IMR-90 (cell line): ENCODE data around the gene LSM7. TPM values are rescaled to one million over a fixed set of nuclear protein-coding genes. Genes with fewer than 3 reads are reported as not detected.

ENCODE experiments used
- ATAC-seq: fragments of 200-7000 bp; cut with Tn5 transposase; 2 replicates; pipeline ENCODE4 v1.9.1; 2020; ENCODE audit warnings: low read depth, mild to moderate bottlenecking, moderate library complexity
- BruUV-seq: library from RNA; stranded (reverse); fragments of 400-500 nt; replicated peaks from 2 replicates; lab custom pipeline; 2021; lab: Mats Ljungman, UMichigan
- CTCF ChIA-PET: fragments of 300-600 bp; formaldehyde crosslinking; extraction: SDS; loops from one replicate; lab custom pipeline; 2021; ENCODE audit warnings: antibody characterized with exemption; lab: Yijun Ruan, JAX
- POLR2A ChIA-PET: fragments of 300-600 bp; sonication (Branson Sonifier 250); formaldehyde crosslinking; loops from one replicate; lab custom pipeline; 2022; ENCODE audit warnings: antibody characterized with exemption; ENCODE audit not compliant: unreplicated experiment; lab: Charles Lee
- DNase-seq: peaks from one replicate; pipeline ENCODE4 v3.0.0; 2013
- H2AFZ ChIP-seq: replicated peaks from 2 replicates; pipeline ENCODE3; 2013; ENCODE audit warnings: low read length, mild to moderate bottlenecking; ENCODE audit not compliant: poor library complexity
- H2AK5ac ChIP-seq: 2 replicates; pipeline ENCODE4 v1.6.1; 2013; ENCODE audit warnings: low read depth, low read length, inconsistent platforms
- H2AK9ac ChIP-seq: replicated peaks from 2 replicates; pipeline ENCODE3; 2013; ENCODE audit warnings: mild to moderate bottlenecking, low read depth, low read length, moderate library complexity; ENCODE audit not compliant: poor library complexity
- H2BK120ac ChIP-seq: 2 replicates; pipeline ENCODE4 v1.6.1; 2013; ENCODE audit warnings: low read depth, low read length, inconsistent platforms
- H2BK15ac ChIP-seq: 3 replicates; pipeline ENCODE4 v1.6.1; 2013; ENCODE audit warnings: low read depth, low read length, inconsistent platforms
- H2BK20ac ChIP-seq: 2 replicates; pipeline ENCODE4 v1.6.1; 2013; ENCODE audit warnings: low read depth, mild to moderate bottlenecking, inconsistent platforms, low read length, moderate library complexity
- H2BK5ac ChIP-seq: 2 replicates; pipeline ENCODE4 v1.6.1; 2013; ENCODE audit warnings: mild to moderate bottlenecking, low read depth, low read length, inconsistent platforms; ENCODE audit not compliant: poor library complexity, severe bottlenecking
- H3K14ac ChIP-seq: replicated peaks from 2 replicates; pipeline ENCODE4 v1.6.1; 2013; ENCODE audit warnings: low read depth, low read length, inconsistent platforms
- H3K18ac ChIP-seq: 2 replicates; pipeline ENCODE4 v1.6.1; 2013; ENCODE audit warnings: low read depth, low read length, control low read depth
- H3K23ac ChIP-seq: 2 replicates; pipeline ENCODE4 v1.6.1; 2013; ENCODE audit warnings: low read depth, low read length, inconsistent platforms
- H3K27ac ChIP-seq: 2 replicates; pipeline ENCODE4 v1.5.1; 2013; ENCODE audit warnings: mild to moderate bottlenecking, control low read depth, low read length; ENCODE audit not compliant: insufficient read depth
- H3K27me3 ChIP-seq: 2 replicates; pipeline ENCODE4 v1.6.1; 2013; ENCODE audit warnings: low read length; ENCODE audit not compliant: control insufficient read depth, insufficient read depth
- H3K36me3 ChIP-seq: 2 replicates; pipeline ENCODE4 v1.6.1; 2013; ENCODE audit warnings: low read length, mixed read lengths; ENCODE audit not compliant: control insufficient read depth, insufficient read depth
- H3K4ac ChIP-seq: 2 replicates; pipeline ENCODE4 v1.6.1; 2013; ENCODE audit warnings: low read depth, low read length, inconsistent platforms
- H3K4me1 ChIP-seq: 2 replicates; pipeline ENCODE4 v1.6.1; 2013; ENCODE audit warnings: low read length, mixed read lengths; ENCODE audit not compliant: control insufficient read depth, insufficient read depth
- H3K4me2 ChIP-seq: 2 replicates; pipeline ENCODE4 v1.6.1; 2013; ENCODE audit warnings: low read depth, mild to moderate bottlenecking, control low read depth, low read length, moderate library complexity
- H3K4me3 ChIP-seq: 2 replicates; pipeline ENCODE4 v1.5.1; 2013; ENCODE audit warnings: low read depth, mild to moderate bottlenecking, control low read depth, low read length, moderate library complexity; ENCODE audit not compliant: insufficient read depth
- H3K56ac ChIP-seq: 2 replicates; pipeline ENCODE4 v1.6.1; 2013; ENCODE audit warnings: low read length, inconsistent platforms; ENCODE audit not compliant: insufficient read depth; ENCODE audit errors: extremely low read depth
- H3K79me1 ChIP-seq, 2 experiments: 2 replicates each; pipeline ENCODE4 v1.6.1; 2013; ENCODE audit warnings: low read length in 2 of 2, inconsistent platforms in 1 of 2, low read depth in 1 of 2
- H3K9ac ChIP-seq: 2 replicates; pipeline ENCODE4 v1.6.1; 2013; ENCODE audit warnings: low read depth, low read length, control low read depth
- H3K9me1 ChIP-seq: 2 replicates; pipeline ENCODE4 v1.6.1; 2013; ENCODE audit warnings: low read length, inconsistent platforms; ENCODE audit not compliant: insufficient read depth
- H3K9me3 ChIP-seq: 2 replicates; pipeline ENCODE4 v1.6.1; 2013; ENCODE audit warnings: low read length; ENCODE audit not compliant: control insufficient read depth, insufficient read depth
- H4K20me1 ChIP-seq: 2 replicates; pipeline ENCODE4 v1.6.1; 2013; ENCODE audit warnings: low read length, inconsistent platforms; ENCODE audit not compliant: insufficient read depth
- H4K5ac ChIP-seq: 2 replicates; pipeline ENCODE4 v1.6.1; 2013; ENCODE audit warnings: mild to moderate bottlenecking, low read depth, low read length, control low read depth
- H4K8ac ChIP-seq, 2 experiments: 2 replicates each; pipeline ENCODE4 v1.6.1; 2013; ENCODE audit warnings: low read depth in 2 of 2, low read length in 2 of 2, control low read depth in 1 of 2, inconsistent platforms in 1 of 2
- H4K91ac ChIP-seq: 2 replicates; pipeline ENCODE4 v1.6.1; 2013; ENCODE audit warnings: low read depth, low read length, inconsistent platforms; ENCODE audit not compliant: insufficient read depth
- CEBPB ChIP-seq: IDR thresholded peaks from 2 replicates; pipeline ENCODE4 v1.6.1; 2012; ENCODE audit warnings: low read depth, low read length, improper control_type of control experiment
- MAZ ChIP-seq: IDR thresholded peaks from 2 replicates; pipeline ENCODE4 v1.6.1; 2012; ENCODE audit warnings: low read depth, mild to moderate bottlenecking, low read length, improper control_type of control experiment, moderate library complexity, borderline replicate concordance
- WGBS, 2 experiments: methylation state at CpG; one replicate each; pipeline versions ENCODE4 v1.1.5 to v1.1.7; 2013; ENCODE audit warnings: missing lambda C conversion rate in 2 of 2; ENCODE audit not compliant: insufficient read length in 1 of 2; ENCODE audit errors: extremely low coverage in 2 of 2; 5-methylcytosine and 5-hydroxymethylcytosine counted together
- dilution Hi-C: fragments of 300-500 bp; cut with HindIII; formaldehyde crosslinking; loops from one replicate; pipeline ENCODE4 v1.14.3; 2018; ENCODE audit warnings: low sequenced_read_pairs; ENCODE audit not compliant: unreplicated experiment
- in situ Hi-C: fragments of 300-500 bp; cut with MboI; formaldehyde crosslinking; loops from 3 replicates; pipeline ENCODE4 v1.14.3; 2019; ENCODE audit warnings: low sequenced_read_pairs, inconsistent platforms, mixed read lengths
- intact Hi-C: fragments of 100-400 bp; cut with micrococcal nuclease; formaldehyde crosslinking; loops from 2 replicates; pipeline ENCODE4 v1.10.0; 2022
- polyA plus RNA-seq, 3 experiments: library from polyadenylated mRNA; depleted of rRNA; stranded (reverse); fragments of >200 nt; gene quantifications; 2 replicates each; pipeline ENCODE4 v1.2.3, GENCODE V29; 2012; ENCODE audit warnings: low replicate concordance in 1 of 3
- total RNA-seq: library from RNA; depleted of rRNA; stranded (reverse); fragments of >200 nt; gene quantifications from 2 replicates; pipeline ENCODE4 v1.2.3, GENCODE V29; 2012

Gene LSM7
- total and polyA plus RNA-seq, 2 of the 4 experiments (the other 2 are of a cell fraction): 145 to 708 TPM

DNA sequence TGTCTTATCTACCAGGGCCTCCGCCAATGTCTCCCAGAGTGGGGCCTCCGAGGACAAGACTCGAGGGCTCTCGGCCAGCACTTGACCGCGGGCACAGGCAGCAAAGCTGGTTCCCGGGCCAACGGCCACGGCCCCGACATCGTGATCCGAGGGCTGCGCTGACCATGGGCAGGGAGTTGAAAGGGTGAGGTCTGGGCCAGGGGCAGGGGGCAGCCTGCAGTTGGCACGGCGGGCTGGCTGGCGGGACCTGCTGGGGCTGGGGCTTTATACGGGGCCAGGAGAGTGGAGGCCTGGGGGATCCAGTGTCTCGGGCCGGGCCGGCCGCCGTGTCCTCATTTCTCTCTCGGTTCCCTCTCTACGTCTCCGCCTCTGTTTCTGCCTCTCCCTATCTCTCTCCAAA is 10.6 kb downstream of the LSM7 start:
- in situ Hi-C loops (loop anchor here (10.0 kb wide), 1 partner anchor 163 kb away; the partner anchor contains the start of gene AP3D1), intact Hi-C loops (loop anchor here (2.0 kb wide), 1 partner anchor 81 kb away; the partner anchor contains the start of genes PLEKHJ1 and SF3A2), dilution Hi-C loops (no loop called here)
- Histone ChIP-seq H3K56ac (no peak overlapping the region), H3K18ac (no peak overlapping the region), H2BK15ac (no peak overlapping the region), H3K23ac (no peak overlapping the region), H3K14ac (no peak overlapping the region), H2BK20ac (no peak overlapping the region), H2AK5ac (no peak overlapping the region), H3K4me1 (no peaks in the 10 kb centered on the region), H4K20me1 (no peaks in the 10 kb centered on the region; the same call in 1 of the 2 replicates), H3K36me3 (peaks cover 12% of the 10 kb centered on the region; the same call in 1 of the 2 replicates), H3K27me3 (peaks cover 3% of the 10 kb centered on the region; the same call in 1 of the 2 replicates), H2AFZ (no peak overlapping the region), H2BK5ac (no peak overlapping the region), H4K5ac (no peak overlapping the region), H4K8ac (no peak overlapping the region), H3K4me3 (no peak overlapping the region), H3K79me1 (no peaks in the 10 kb centered on the region), H4K91ac (no peak overlapping the region), H3K9me1 (no peaks in the 10 kb centered on the region), H3K27ac (no peak overlapping the region), H3K4me2 (no peak overlapping the region), H2AK9ac (no peak overlapping the region), H3K9ac (no peak overlapping the region), H3K4ac (no peak overlapping the region), H3K9me3 (peaks cover 3% of the 10 kb centered on the region), H2BK120ac (no peak overlapping the region)
- no peak for ATAC-seq
- ChIA-PET POLR2A (no interaction called here), CTCF (no interaction called here)
- WGBS, 2 experiments: 93% methylated on average over 3 of the region's 25 CpGs; no CpG with 5 or more reads in 1 of the 2 experiments
- DNase-seq: no peak
- TF ChIP-seq CEBPB (no peak), MAZ (no peak)
- BruUV-seq: no TSS peak
